ENCODE results near the gene TMPRSS9.

The TMPRSS9 gene

DNA sequence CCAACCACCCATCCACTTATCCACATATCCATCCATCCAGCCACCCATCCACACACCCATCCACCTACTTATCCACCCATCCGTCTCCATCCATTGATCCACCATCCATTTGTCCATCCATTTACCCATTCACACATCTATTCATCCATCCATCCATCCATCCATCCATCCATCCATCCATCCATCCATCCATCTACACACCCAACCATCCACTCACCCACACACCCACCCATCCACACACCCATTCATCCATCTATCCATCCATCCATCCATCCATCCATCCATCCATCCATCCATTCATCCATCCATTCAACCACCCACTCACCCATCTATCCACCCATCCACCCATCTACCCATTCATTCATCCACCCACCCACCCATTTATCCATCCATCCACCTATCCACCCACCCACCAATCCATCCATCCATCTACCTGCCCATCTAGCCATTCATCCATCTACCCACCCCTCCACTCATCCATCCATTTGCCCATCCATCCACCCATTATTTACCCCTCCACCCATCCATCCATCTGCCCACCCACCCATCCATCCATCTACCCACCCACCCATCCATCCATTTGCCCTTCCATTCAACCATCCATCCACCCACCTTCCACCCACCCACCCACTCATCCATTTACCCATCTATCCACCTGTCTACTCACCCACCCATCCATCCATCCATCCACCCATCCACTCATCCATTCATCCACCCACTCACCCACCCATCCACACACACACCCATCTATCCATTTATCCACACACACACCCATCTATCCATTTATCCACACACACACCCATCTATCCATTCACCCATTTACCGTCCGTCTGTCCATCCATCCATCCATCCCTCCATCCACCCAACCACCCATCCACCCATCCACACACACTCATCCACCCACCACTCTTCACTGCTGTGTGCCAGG lies 2.5 kb upstream of the TMPRSS9 start:
- ChIA-PET CTCF (interaction anchor here (1.1 kb wide), 1 partner anchor 22 kb away, joined by 3 read pairs; no protein-coding TSS in a partner anchor), POLR2A (interaction anchor here (0.6 kb wide), 1 partner anchor 267 kb away, joined by 3 read pairs; no protein-coding TSS in a partner anchor)
- H3K27me3 ChIP-seq (replicated peaks in 2 of 5; ENCODE audit: control insufficient read depth in 4 of 5, insufficient read depth in 5 of 5, low read length in 4 of 5), result peaks cover 0 to 6% (median 0%) of the 10 kb centered on the region in 5 experiments
- H3K4me1 ChIP-seq (ENCODE audit: control extremely low read depth in 1 of 4, control insufficient read depth in 4 of 4, insufficient read depth in 4 of 4, low read length in 3 of 4), result peaks cover 0 to 28% (median 6%) of the 10 kb centered on the region in 4 experiments
- no peak overlapping the region for H3K4me3 ChIP-seq (ENCODE audit: control insufficient read depth in 1 of 7, extremely low read depth in 1 of 7, insufficient read depth in 4 of 7, low read depth in 2 of 7, low read length in 6 of 7)
- no peak for DNase-seq
- 100% methylated on average over 3 of the region's 3 CpGs for WGBS (ENCODE audit: insufficient coverage)
- no peak overlapping the region for H3K27ac ChIP-seq (ENCODE audit: insufficient read depth in 1 of 2, low read depth in 1 of 2, low read length in 2 of 2, poor library complexity in 1 of 2, severe bottlenecking in 2 of 2)
- H3K9me3 ChIP-seq (ENCODE audit: control extremely low read depth in 1 of 5, control insufficient read depth in 4 of 5, insufficient read depth in 2 of 5, low read depth in 1 of 5, low read length in 4 of 5), result no peaks in the 10 kb centered on the region
- H3K36me3 ChIP-seq (ENCODE audit: control insufficient read depth in 4 of 4, insufficient read depth in 4 of 4, low read length in 3 of 4), result peaks cover 2 to 32% (median 14%) of the 10 kb centered on the region in 4 experiments

DNA sequence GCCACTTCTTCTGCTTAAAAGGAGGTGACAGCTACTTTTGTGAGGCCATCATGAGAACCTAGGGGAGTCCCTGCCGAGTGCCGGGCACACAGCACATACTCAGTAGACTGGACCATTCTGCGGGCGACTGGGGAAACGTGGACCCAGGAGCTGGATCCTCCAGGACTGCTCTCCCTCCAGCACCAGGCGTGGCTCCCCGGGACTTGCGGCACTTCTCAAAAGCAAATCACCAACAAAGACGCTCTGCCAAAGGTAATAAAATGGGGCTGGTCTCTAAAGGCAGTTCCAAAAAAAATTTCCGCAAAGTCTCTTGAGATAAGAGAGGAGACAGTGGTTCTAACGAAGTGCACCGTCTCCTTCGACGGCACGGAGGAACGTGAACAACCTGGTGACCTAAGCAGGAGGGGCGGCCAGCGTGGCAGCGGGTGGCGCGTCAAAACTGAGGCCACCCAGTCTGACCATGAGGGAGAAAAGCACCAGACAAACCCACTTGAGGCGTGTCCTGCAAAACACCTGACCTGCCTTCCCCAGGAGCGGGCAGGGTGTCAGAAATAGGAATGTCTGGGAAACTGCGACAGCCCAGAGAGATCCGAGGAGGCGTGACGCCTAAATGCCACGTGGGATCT lies 1.4 kb upstream of the TMPRSS9 start:
- ChIA-PET CTCF (interaction anchor here (1.1 kb wide), 1 partner anchor 21 kb away, joined by 3 read pairs; no protein-coding TSS in a partner anchor), POLR2A (interaction anchor here (0.6 kb wide), 1 partner anchor 266 kb away, joined by 3 read pairs; no protein-coding TSS in a partner anchor)
- H3K27me3 ChIP-seq (replicated peaks in 2 of 5; ENCODE audit: control insufficient read depth in 4 of 5, insufficient read depth in 5 of 5, low read length in 4 of 5), result peaks cover 0 to 6% (median 0%) of the 10 kb centered on the region in 5 experiments

GRCh38 chr19:2360833-2361232 lies 768 bp downstream of the TMPRSS9 start:
- CTCF ChIA-PET, result no interaction called here
- no CpG with 5 or more reads among the region's 11 CpGs for WGBS (ENCODE audit: insufficient coverage)
- no peak overlapping the region for H3K4me3 ChIP-seq (ENCODE audit: control insufficient read depth in 1 of 7, extremely low read depth in 1 of 7, insufficient read depth in 4 of 7, low read depth in 2 of 7, low read length in 6 of 7)

More for the DNA sequence above, 1.4 kb upstream of the TMPRSS9 start:
- Histone ChIP-seq H3K36me3 (ENCODE audit: control insufficient read depth in 4 of 4, insufficient read depth in 4 of 4, low read length in 3 of 4) (peaks cover 2 to 21% (median 7%) of the 10 kb centered on the region in 4 experiments), H3K27ac (ENCODE audit: insufficient read depth in 1 of 2, low read depth in 1 of 2, low read length in 2 of 2, poor library complexity in 1 of 2, severe bottlenecking in 2 of 2) (no peak overlapping the region), H3K4me3 (ENCODE audit: control insufficient read depth in 1 of 7, extremely low read depth in 1 of 7, insufficient read depth in 4 of 7, low read depth in 2 of 7, low read length in 6 of 7) (no peak overlapping the region), H3K4me1 (ENCODE audit: control extremely low read depth in 1 of 4, control insufficient read depth in 4 of 4, insufficient read depth in 4 of 4, low read length in 3 of 4) (peaks cover 0 to 39% (median 8%) of the 10 kb centered on the region in 4 experiments), H3K9me3 (ENCODE audit: control extremely low read depth in 1 of 5, control insufficient read depth in 4 of 5, insufficient read depth in 2 of 5, low read depth in 1 of 5, low read length in 4 of 5) (no peaks in the 10 kb centered on the region)
- WGBS (ENCODE audit: insufficient coverage), result 92% methylated on average over 19 of the region's 28 CpGs
- DNase-seq, result no peak

GRCh38 chr19:2361246-2362045 lies 1.4 kb downstream of the TMPRSS9 start:
- Histone ChIP-seq H3K27ac (ENCODE audit: insufficient read depth in 1 of 2, low read depth in 1 of 2, low read length in 2 of 2, poor library complexity in 1 of 2, severe bottlenecking in 2 of 2) (no peak overlapping the region), H3K4me3 (ENCODE audit: control insufficient read depth in 1 of 7, extremely low read depth in 1 of 7, insufficient read depth in 4 of 7, low read depth in 2 of 7, low read length in 6 of 7) (peak overlapping the region in 2 of 7 experiments; percentile 39 to 53), H3K27me3 (replicated peaks in 2 of 5; ENCODE audit: control insufficient read depth in 4 of 5, insufficient read depth in 5 of 5, low read length in 4 of 5) (peaks cover 0 to 6% (median 0%) of the 10 kb centered on the region in 5 experiments), H3K4me1 (ENCODE audit: control extremely low read depth in 1 of 4, control insufficient read depth in 4 of 4, insufficient read depth in 4 of 4, low read length in 3 of 4) (peaks cover 0 to 59% (median 22%) of the 10 kb centered on the region in 4 experiments), H3K36me3 (ENCODE audit: control insufficient read depth in 4 of 4, insufficient read depth in 4 of 4, low read length in 3 of 4) (no peaks in the 10 kb centered on the region), H3K9me3 (ENCODE audit: control extremely low read depth in 1 of 5, control insufficient read depth in 4 of 5, insufficient read depth in 2 of 5, low read depth in 1 of 5, low read length in 4 of 5) (no peaks in the 10 kb centered on the region)
- POLR2A ChIA-PET, result no interaction called here
- peak in 2 of 3 donors; percentile 76 to 86 for DNase-seq
- WGBS (ENCODE audit: insufficient coverage), result 24% methylated on average over 20 of the region's 24 CpGs
- CTCF ChIA-PET, result no interaction called here

More at GRCh38 chr19:2360833-2361232, 768 bp downstream of the TMPRSS9 start:
- Histone ChIP-seq H3K36me3 (ENCODE audit: control insufficient read depth in 4 of 4, insufficient read depth in 4 of 4, low read length in 3 of 4) (peaks cover 0 to 2% (median under 1%) of the 10 kb centered on the region in 4 experiments), H3K27me3 (replicated peaks in 2 of 5; ENCODE audit: control insufficient read depth in 4 of 5, insufficient read depth in 5 of 5, low read length in 4 of 5) (peaks cover 0 to 6% (median 0%) of the 10 kb centered on the region in 5 experiments), H3K27ac (ENCODE audit: insufficient read depth in 1 of 2, low read depth in 1 of 2, low read length in 2 of 2, poor library complexity in 1 of 2, severe bottlenecking in 2 of 2) (no peak overlapping the region), H3K4me1 (ENCODE audit: control extremely low read depth in 1 of 4, control insufficient read depth in 4 of 4, insufficient read depth in 4 of 4, low read length in 3 of 4) (peaks cover 0 to 58% (median 20%) of the 10 kb centered on the region in 4 experiments), H3K9me3 (ENCODE audit: control extremely low read depth in 1 of 5, control insufficient read depth in 4 of 5, insufficient read depth in 2 of 5, low read depth in 1 of 5, low read length in 4 of 5) (no peaks in the 10 kb centered on the region)
- POLR2A ChIA-PET, result no interaction called here
- peak in 1 of 3 donors; percentile 77 for DNase-seq

DNA sequence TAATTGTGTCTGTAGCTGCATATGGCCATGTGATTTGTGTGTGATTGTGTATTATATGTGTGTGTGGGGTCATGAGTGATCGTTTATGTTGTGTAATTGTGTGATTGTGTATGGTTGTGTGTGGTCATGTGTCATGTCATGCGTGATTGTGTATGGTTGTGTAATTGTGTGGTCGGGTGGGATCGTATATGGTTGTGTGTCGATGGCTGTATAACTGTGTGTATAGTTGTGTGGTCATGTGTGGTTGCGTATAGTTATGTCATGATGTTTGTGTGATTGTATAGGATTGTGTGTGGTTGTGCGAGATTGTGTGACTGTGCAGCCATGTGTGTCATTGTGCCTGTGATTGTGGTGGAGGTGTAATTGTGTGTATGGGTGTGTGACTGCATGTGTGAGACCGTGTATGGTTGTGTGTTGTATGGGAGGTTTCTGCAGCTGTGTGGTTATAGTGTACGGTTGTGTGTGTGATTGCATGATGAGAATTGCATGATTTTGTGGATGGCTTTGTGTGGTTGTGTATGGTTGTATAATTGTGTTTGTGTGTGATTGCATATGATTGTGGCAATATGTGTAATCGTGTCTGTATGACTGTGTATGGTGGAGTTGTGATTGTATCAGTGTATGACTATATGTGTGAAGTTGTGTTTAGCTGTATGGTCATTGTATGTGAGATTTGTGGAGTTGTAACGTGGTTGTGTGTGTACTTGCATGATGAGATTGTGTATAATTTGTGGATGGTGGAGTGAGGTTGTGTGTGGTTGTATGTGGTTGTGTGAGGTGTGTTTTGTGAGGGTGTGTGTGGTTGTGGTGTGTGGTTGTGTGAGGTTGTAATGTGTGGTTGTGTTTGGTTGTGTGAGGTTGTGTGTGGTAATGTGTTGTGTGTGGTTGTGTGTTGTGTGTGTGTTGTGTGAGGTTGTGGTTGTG lies 2.2 kb downstream of the TMPRSS9 start:
- no peaks in the 10 kb centered on the region for H3K9me3 ChIP-seq (ENCODE audit: control extremely low read depth in 1 of 5, control insufficient read depth in 4 of 5, insufficient read depth in 2 of 5, low read depth in 1 of 5, low read length in 4 of 5)
- POLR2A ChIA-PET, result no interaction called here
- CTCF ChIA-PET, result interaction anchor here (1.1 kb wide), 1 partner anchor 39 kb away, joined by 3 read pairs; no protein-coding TSS in a partner anchor
- peak overlapping the region in 1 of 7 experiments; percentile 53 for H3K4me3 ChIP-seq (ENCODE audit: control insufficient read depth in 1 of 7, extremely low read depth in 1 of 7, insufficient read depth in 4 of 7, low read depth in 2 of 7, low read length in 6 of 7)
- WGBS (ENCODE audit: insufficient coverage), result 89% methylated on average over 10 of the region's 11 CpGs
- H3K27me3 ChIP-seq (replicated peaks in 2 of 5; ENCODE audit: control insufficient read depth in 4 of 5, insufficient read depth in 5 of 5, low read length in 4 of 5), result peaks cover 0 to 6% (median 0%) of the 10 kb centered on the region in 5 experiments
- peaks cover 0 to 59% (median 22%) of the 10 kb centered on the region in 4 experiments for H3K4me1 ChIP-seq (ENCODE audit: control extremely low read depth in 1 of 4, control insufficient read depth in 4 of 4, insufficient read depth in 4 of 4, low read length in 3 of 4)
- no peak for DNase-seq
- no peaks in the 10 kb centered on the region for H3K36me3 ChIP-seq (ENCODE audit: control insufficient read depth in 4 of 4, insufficient read depth in 4 of 4, low read length in 3 of 4)
- no peak overlapping the region for H3K27ac ChIP-seq (ENCODE audit: insufficient read depth in 1 of 2, low read depth in 1 of 2, low read length in 2 of 2, poor library complexity in 1 of 2, severe bottlenecking in 2 of 2)

- H3K9me3 ChIP-seq (ENCODE audit: control extremely low read depth in 1 of 5, control insufficient read depth in 4 of 5, insufficient read depth in 2 of 5, low read depth in 1 of 5, low read length in 4 of 5), result no peaks in the 10 kb centered on the region
- peaks cover 0 to 59% (median 22%) of the 10 kb centered on the region in 4 experiments for H3K4me1 ChIP-seq (ENCODE audit: control extremely low read depth in 1 of 4, control insufficient read depth in 4 of 4, insufficient read depth in 4 of 4, low read length in 3 of 4)
- no peak overlapping the region for H3K27ac ChIP-seq (ENCODE audit: insufficient read depth in 1 of 2, low read depth in 1 of 2, low read length in 2 of 2, poor library complexity in 1 of 2, severe bottlenecking in 2 of 2)
- H3K4me3 ChIP-seq (ENCODE audit: control insufficient read depth in 1 of 7, extremely low read depth in 1 of 7, insufficient read depth in 4 of 7, low read depth in 2 of 7, low read length in 6 of 7), result no peak overlapping the region
- ChIA-PET CTCF (interaction anchor here (1.1 kb wide), 1 partner anchor 40 kb away, joined by 3 read pairs; no protein-coding TSS in a partner anchor), POLR2A (no interaction called here)
- WGBS (ENCODE audit: insufficient coverage), result 96% methylated on average over 15 of the region's 15 CpGs
- DNase-seq, result no peak
- H3K27me3 ChIP-seq (replicated peaks in 2 of 5; ENCODE audit: control insufficient read depth in 4 of 5, insufficient read depth in 5 of 5, low read length in 4 of 5), result peaks cover 0 to 6% (median 0%) of the 10 kb centered on the region in 5 experiments
- H3K36me3 ChIP-seq (ENCODE audit: control insufficient read depth in 4 of 4, insufficient read depth in 4 of 4, low read length in 3 of 4), result no peaks in the 10 kb centered on the region
These were observed 2.9 kb downstream of the TMPRSS9 start for GRCh38 chr19:2362970-2363300.

Data from common myeloid progenitor, CD34-positive (primary cell).